Neural cell (in vitro differentiated cells): ENCODE data around the gene HDAC10. TPM values are rescaled to one million over a fixed set of nuclear protein-coding genes. Genes with fewer than 3 reads are reported as not detected.

Source experiments
- H2AFZ ChIP-seq: fragments of 200-600, 300-800 bp; sonication (generic), shearing (Covaris generic); 2 replicates; pipeline ENCODE4 v1.6.0; 2014; ENCODE audit warnings: low read depth, mild to moderate bottlenecking, antibody characterized with exemption, low read length, moderate library complexity
- H3F3A ChIP-seq: fragments of 200-600 bp; shearing (Covaris generic); 2 replicates; pipeline ENCODE4 v1.6.1; 2016; ENCODE audit warnings: mild to moderate bottlenecking, moderate library complexity, mixed read lengths, antibody characterized with exemption, low read length; ENCODE audit not compliant: insufficient read depth, poor library complexity, severe bottlenecking
- H3K27ac ChIP-seq: fragments of 200-600, 300-800 bp; sonication (generic), shearing (Covaris generic); 2 replicates; pipeline ENCODE4 v1.5.1; 2014; ENCODE audit warnings: mild to moderate bottlenecking, low read length, moderate library complexity
- H3K27me3 ChIP-seq: fragments of 300-800, 200-600 bp; sonication (generic), shearing (Covaris generic); 2 replicates; pipeline ENCODE4 v1.6.0; 2014; ENCODE audit warnings: mild to moderate bottlenecking, low read depth, low read length, moderate library complexity; ENCODE audit not compliant: insufficient read depth
- H3K36me3 ChIP-seq: fragments of 300-800, 200-600 bp; sonication (generic), shearing (Covaris generic); 2 replicates; pipeline ENCODE4 v1.5.1; 2014; ENCODE audit warnings: mild to moderate bottlenecking, antibody characterized with exemption, low read length, moderate library complexity; ENCODE audit not compliant: insufficient read depth
- H3K4me2 ChIP-seq: fragments of 300-800, 200-600 bp; sonication (generic), shearing (Covaris generic); 2 replicates; pipeline ENCODE4 v1.6.0; 2014; ENCODE audit warnings: mild to moderate bottlenecking, low read length
- H3K4me3 ChIP-seq: fragments of 300-800, 200-600 bp; sonication (generic), shearing (Covaris generic); 2 replicates; pipeline ENCODE4 v1.5.1; 2014; ENCODE audit warnings: mild to moderate bottlenecking, low read length, moderate library complexity
- H3K79me2 ChIP-seq: fragments of 200-600 bp; shearing (Covaris generic); replicated peaks from 2 replicates; pipeline ENCODE4 v1.6.0; 2014; ENCODE audit warnings: mild to moderate bottlenecking, low read length, moderate library complexity; ENCODE audit not compliant: insufficient read depth
- H3K9ac ChIP-seq: fragments of 300-800, 200-600 bp; sonication (generic), shearing (Covaris generic); 2 replicates; pipeline ENCODE4 v1.6.1; 2016; ENCODE audit warnings: mild to moderate bottlenecking, low read length, mixed read lengths
- H3K9me2 ChIP-seq: fragments of 200-600 bp; shearing (Covaris generic); 2 replicates; pipeline ENCODE4 v1.6.1; 2016; ENCODE audit warnings: mild to moderate bottlenecking, low read length, mixed read lengths; ENCODE audit not compliant: insufficient read depth
- H3K9me3 ChIP-seq: fragments of 200-600, 300-800 bp; sonication (generic), shearing (Covaris generic); 2 replicates; pipeline ENCODE4 v1.6.1; 2016; ENCODE audit warnings: mild to moderate bottlenecking, mixed run types, low read length, moderate library complexity, mixed read lengths
- H4K20me1 ChIP-seq: fragments of 200-600 bp; shearing (Covaris generic); 2 replicates; pipeline ENCODE4 v1.6.1; 2016; ENCODE audit warnings: mild to moderate bottlenecking, mixed run types; ENCODE audit not compliant: insufficient read depth
- EP300 ChIP-seq: fragments of 450-650 bp; conservative IDR thresholded peaks from 2 replicates; pipeline ENCODE4 v1.6.1; 2014; ENCODE audit warnings: antibody characterized with exemption, mild to moderate bottlenecking, moderate library complexity; ENCODE audit not compliant: poor library complexity, severe bottlenecking
- MXI1 ChIP-seq: fragments of 450-650 bp; conservative IDR thresholded peaks from 2 replicates; pipeline ENCODE4 v1.6.1; 2014; ENCODE audit warnings: antibody characterized with exemption, mild to moderate bottlenecking; ENCODE audit not compliant: poor library complexity, severe bottlenecking
- TAF1 ChIP-seq: IDR thresholded peaks from 2 replicates; pipeline ENCODE4 v1.6.1; 2012; ENCODE audit warnings: low read depth
- polyA plus RNA-seq: library from polyadenylated mRNA; depleted of rRNA; stranded (reverse); fragments of >200 nt; gene quantifications from 2 replicates; pipeline ENCODE4 v1.2.3, GENCODE V29; 2014
- TF ChIP-seq, protein P1 (sequence below): fragments of 450-650 bp; IDR thresholded peaks from 2 replicates; pipeline ENCODE4 v1.5.1; 2014; ENCODE audit warnings: antibody characterized with exemption, mild to moderate bottlenecking, moderate library complexity; ENCODE audit not compliant: poor library complexity, severe bottlenecking

HDAC10 gene
- polyA plus RNA-seq, 1 donor from 2014 or later = 39.1 TPM

DNA sequence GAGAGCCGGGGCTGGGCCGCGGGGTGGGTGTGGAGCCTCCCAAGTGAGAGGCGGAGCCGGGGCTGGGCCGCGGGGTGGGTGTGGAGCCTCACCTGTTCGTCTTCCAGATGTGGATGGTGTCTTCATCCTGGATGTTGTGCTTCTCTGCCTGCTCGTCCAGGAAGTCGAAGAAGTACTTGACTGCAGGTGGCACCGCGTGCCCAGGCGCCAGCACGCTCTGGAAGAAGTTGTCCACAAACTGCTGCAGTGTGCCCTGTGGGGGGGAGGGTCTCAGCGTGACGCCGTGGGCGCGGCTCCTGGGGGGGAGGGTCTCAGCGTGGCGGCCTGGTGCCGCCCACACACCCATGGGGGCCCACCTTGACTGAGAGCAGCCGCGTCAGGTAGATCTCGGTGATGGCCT, 26.7 kb upstream of the HDAC10 start:
- Histone ChIP-seq H3K4me3 (no peak overlapping the region), H3K9ac (no peak overlapping the region), H3K27me3 (no peaks in the 10 kb centered on the region), H3K9me3 (no peaks in the 10 kb centered on the region), H3K27ac (no peak overlapping the region), H3K79me2 (no peaks in the 10 kb centered on the region), H4K20me1 (no peaks in the 10 kb centered on the region), H3K36me3 (no peaks in the 10 kb centered on the region), H3K9me2 (no peaks in the 10 kb centered on the region), H2AFZ (no peak overlapping the region), H3F3A (no peaks in the 10 kb centered on the region), H3K4me2 (no peak overlapping the region)
- TF ChIP-seq TAF1 (no peak), MXI1 (no peak)
- TF ChIP-seq, protein P1, sequence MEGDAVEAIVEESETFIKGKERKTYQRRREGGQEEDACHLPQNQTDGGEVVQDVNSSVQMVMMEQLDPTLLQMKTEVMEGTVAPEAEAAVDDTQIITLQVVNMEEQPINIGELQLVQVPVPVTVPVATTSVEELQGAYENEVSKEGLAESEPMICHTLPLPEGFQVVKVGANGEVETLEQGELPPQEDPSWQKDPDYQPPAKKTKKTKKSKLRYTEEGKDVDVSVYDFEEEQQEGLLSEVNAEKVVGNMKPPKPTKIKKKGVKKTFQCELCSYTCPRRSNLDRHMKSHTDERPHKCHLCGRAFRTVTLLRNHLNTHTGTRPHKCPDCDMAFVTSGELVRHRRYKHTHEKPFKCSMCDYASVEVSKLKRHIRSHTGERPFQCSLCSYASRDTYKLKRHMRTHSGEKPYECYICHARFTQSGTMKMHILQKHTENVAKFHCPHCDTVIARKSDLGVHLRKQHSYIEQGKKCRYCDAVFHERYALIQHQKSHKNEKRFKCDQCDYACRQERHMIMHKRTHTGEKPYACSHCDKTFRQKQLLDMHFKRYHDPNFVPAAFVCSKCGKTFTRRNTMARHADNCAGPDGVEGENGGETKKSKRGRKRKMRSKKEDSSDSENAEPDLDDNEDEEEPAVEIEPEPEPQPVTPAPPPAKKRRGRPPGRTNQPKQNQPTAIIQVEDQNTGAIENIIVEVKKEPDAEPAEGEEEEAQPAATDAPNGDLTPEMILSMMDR = no peak

DNA sequence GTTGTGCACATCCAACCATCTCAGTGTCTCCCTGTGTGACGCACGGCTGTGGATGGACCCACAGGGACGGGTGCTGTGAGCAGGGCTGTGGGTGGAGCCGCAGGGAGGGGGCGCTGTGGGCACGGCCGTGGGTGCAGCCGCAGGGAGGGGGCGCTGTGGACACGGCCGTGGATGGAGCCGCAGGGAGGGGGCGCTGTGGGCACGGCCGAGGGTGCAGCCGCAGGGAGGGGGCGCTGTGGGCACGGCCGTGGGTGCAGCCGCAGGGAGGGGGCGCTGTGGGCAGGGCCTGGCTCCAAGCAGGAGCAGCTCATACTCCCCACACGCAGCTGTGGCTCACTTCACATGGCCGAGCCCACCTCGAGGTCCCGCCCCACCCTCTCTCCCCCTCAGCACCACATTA, 25.1 kb upstream of the HDAC10 start:
- H3K9ac ChIP-seq = no peak overlapping the region
- H3K4me2 ChIP-seq = no peak overlapping the region
- H3K27me3 ChIP-seq = no peaks in the 10 kb centered on the region
- H3K79me2 ChIP-seq = no peaks in the 10 kb centered on the region
- no peak overlapping the region for H2AFZ ChIP-seq
- no peaks in the 10 kb centered on the region for H4K20me1 ChIP-seq
- H3F3A ChIP-seq = no peaks in the 10 kb centered on the region
- H3K9me2 ChIP-seq = no peaks in the 10 kb centered on the region
- H3K9me3 ChIP-seq = no peaks in the 10 kb centered on the region
- no peak overlapping the region for H3K4me3 ChIP-seq
- TF ChIP-seq, protein P1 = peak; percentile 29
- no peak for TF ChIP-seq MXI1
- H3K36me3 ChIP-seq = no peaks in the 10 kb centered on the region
- no peak overlapping the region for H3K27ac ChIP-seq

DNA sequence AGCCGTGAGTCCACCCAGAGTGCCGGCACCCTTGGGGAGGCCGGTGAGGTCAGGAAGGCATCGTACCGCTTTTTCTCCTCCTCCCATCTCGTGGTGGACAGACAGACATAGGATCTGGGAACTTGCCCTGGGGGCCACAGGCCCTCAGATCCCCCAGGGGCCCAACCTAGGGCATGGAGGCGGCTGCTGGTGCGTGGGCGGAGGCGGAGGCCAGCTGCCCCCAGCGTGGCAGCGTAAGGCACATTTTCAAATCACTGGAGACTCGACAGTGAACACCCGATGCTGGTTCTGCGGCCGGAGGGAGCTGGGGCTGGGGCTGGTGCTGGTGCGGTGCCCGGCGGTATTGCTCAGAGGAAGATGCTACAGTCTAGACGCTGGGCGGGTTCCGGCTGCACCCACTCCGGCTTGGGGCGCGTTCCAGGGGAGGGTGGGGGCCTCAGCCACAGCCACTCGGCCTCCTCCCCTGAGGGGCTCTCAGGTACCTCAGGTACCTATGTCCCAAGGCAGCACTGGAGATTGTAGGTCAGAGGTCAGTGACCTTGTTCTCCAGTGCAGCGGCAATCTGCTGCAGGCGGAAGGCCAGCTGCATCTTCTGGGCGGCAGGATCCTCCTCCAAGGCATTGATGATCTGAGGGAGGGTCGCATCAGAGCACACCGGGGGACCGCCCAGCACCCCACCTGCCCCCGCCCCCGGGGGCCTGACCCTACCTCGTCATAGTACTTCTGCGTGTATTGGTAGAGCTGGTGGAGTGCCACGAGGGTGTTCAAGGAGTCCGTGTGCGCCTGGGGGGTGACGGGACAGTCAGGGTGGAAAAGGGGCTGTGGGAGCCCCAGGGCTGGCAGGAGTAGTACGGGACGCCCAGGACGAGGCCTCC, 24.4 kb upstream of the HDAC10 start:
- H3K9me2 ChIP-seq = no peaks in the 10 kb centered on the region

More for the DNA sequence above, 24.4 kb upstream of the HDAC10 start:
- no peak overlapping the region for H3K4me2 ChIP-seq
- H3K36me3 ChIP-seq = no peaks in the 10 kb centered on the region
- H3K27me3 ChIP-seq = no peaks in the 10 kb centered on the region
- TF ChIP-seq TAF1 = no peak
- no peak for TF ChIP-seq EP300
- no peak overlapping the region for H3K4me3 ChIP-seq
- no peaks in the 10 kb centered on the region for H3K79me2 ChIP-seq
- H4K20me1 ChIP-seq = no peaks in the 10 kb centered on the region
- no peaks in the 10 kb centered on the region for H3F3A ChIP-seq
- no peak overlapping the region for H3K9ac ChIP-seq
- no peaks in the 10 kb centered on the region for H3K9me3 ChIP-seq
- H2AFZ ChIP-seq = no peak overlapping the region
- H3K27ac ChIP-seq = no peak overlapping the region
